ENCODE data around the gene ERICH6.

DNA sequence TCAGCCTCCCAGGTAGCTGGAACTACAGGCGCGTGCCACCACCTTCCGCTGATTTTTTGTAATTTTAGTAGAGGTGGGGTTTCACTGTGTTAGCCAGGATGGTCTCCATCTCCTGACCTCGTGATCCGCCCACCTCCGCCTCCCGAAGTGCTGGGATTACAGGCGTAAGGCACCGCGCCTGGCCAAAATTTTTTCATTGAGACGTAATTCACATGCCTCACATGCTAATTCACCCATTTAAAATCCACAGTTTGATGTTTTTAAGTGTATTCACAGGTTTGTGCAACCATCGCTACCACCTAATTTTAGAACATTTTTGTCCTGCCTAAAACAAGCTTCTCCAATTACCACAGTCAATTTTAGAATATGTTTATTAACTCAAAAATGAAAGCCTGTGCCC lies 63.5 kb downstream of the ERICH6 start:
- no peak for TF ChIP-seq CTCF (IDR thresholded peaks at IDR 0.05)
- TF ChIP-seq, protein P1, sequence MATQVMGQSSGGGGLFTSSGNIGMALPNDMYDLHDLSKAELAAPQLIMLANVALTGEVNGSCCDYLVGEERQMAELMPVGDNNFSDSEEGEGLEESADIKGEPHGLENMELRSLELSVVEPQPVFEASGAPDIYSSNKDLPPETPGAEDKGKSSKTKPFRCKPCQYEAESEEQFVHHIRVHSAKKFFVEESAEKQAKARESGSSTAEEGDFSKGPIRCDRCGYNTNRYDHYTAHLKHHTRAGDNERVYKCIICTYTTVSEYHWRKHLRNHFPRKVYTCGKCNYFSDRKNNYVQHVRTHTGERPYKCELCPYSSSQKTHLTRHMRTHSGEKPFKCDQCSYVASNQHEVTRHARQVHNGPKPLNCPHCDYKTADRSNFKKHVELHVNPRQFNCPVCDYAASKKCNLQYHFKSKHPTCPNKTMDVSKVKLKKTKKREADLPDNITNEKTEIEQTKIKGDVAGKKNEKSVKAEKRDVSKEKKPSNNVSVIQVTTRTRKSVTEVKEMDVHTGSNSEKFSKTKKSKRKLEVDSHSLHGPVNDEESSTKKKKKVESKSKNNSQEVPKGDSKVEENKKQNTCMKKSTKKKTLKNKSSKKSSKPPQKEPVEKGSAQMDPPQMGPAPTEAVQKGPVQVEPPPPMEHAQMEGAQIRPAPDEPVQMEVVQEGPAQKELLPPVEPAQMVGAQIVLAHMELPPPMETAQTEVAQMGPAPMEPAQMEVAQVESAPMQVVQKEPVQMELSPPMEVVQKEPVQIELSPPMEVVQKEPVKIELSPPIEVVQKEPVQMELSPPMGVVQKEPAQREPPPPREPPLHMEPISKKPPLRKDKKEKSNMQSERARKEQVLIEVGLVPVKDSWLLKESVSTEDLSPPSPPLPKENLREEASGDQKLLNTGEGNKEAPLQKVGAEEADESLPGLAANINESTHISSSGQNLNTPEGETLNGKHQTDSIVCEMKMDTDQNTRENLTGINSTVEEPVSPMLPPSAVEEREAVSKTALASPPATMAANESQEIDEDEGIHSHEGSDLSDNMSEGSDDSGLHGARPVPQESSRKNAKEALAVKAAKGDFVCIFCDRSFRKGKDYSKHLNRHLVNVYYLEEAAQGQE (IDR thresholded peaks at IDR 0.05; ENCODE audit: insufficient read depth in 1 of 2, low read depth in 2 of 2, low read length in 1 of 2) = no peak
